ENCODE data around the gene AUTS2.

DNA sequence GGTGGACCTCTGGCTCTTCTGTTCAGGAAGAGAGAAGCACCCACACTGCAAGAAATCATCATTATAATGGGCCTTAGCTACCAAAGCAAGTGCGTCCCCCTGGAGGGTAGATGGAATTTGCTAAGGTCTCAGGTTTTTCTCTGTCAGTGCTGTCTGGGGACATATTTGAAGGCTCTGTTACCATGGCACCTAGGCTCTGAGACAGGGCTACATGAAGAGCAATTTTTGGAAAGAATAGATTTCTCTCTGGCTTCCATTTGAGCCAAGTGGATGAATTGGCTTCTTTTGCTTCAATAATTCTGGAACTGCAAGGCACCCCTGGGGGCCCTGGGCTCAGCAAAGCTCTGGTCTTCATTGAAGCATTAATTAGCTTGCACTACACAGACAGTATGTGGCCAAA, 1184.5 kb downstream of the AUTS2 start:
- TF ChIP-seq, protein P1, sequence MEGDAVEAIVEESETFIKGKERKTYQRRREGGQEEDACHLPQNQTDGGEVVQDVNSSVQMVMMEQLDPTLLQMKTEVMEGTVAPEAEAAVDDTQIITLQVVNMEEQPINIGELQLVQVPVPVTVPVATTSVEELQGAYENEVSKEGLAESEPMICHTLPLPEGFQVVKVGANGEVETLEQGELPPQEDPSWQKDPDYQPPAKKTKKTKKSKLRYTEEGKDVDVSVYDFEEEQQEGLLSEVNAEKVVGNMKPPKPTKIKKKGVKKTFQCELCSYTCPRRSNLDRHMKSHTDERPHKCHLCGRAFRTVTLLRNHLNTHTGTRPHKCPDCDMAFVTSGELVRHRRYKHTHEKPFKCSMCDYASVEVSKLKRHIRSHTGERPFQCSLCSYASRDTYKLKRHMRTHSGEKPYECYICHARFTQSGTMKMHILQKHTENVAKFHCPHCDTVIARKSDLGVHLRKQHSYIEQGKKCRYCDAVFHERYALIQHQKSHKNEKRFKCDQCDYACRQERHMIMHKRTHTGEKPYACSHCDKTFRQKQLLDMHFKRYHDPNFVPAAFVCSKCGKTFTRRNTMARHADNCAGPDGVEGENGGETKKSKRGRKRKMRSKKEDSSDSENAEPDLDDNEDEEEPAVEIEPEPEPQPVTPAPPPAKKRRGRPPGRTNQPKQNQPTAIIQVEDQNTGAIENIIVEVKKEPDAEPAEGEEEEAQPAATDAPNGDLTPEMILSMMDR (IDR thresholded peaks at IDR 0.05): no peak
- TF ChIP-seq, protein P2, sequence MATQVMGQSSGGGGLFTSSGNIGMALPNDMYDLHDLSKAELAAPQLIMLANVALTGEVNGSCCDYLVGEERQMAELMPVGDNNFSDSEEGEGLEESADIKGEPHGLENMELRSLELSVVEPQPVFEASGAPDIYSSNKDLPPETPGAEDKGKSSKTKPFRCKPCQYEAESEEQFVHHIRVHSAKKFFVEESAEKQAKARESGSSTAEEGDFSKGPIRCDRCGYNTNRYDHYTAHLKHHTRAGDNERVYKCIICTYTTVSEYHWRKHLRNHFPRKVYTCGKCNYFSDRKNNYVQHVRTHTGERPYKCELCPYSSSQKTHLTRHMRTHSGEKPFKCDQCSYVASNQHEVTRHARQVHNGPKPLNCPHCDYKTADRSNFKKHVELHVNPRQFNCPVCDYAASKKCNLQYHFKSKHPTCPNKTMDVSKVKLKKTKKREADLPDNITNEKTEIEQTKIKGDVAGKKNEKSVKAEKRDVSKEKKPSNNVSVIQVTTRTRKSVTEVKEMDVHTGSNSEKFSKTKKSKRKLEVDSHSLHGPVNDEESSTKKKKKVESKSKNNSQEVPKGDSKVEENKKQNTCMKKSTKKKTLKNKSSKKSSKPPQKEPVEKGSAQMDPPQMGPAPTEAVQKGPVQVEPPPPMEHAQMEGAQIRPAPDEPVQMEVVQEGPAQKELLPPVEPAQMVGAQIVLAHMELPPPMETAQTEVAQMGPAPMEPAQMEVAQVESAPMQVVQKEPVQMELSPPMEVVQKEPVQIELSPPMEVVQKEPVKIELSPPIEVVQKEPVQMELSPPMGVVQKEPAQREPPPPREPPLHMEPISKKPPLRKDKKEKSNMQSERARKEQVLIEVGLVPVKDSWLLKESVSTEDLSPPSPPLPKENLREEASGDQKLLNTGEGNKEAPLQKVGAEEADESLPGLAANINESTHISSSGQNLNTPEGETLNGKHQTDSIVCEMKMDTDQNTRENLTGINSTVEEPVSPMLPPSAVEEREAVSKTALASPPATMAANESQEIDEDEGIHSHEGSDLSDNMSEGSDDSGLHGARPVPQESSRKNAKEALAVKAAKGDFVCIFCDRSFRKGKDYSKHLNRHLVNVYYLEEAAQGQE (IDR thresholded peaks at IDR 0.05; ENCODE audit: insufficient read depth in 1 of 2, low read depth in 2 of 2, low read length in 1 of 2): no peak
- TF ChIP-seq POLR2AphosphoS5 (IDR thresholded peaks at IDR 0.05; ENCODE audit: low read depth, low read length): no peak
- TF ChIP-seq SIN3A (IDR thresholded peaks at IDR 0.05; ENCODE audit: borderline replicate concordance, insufficient read depth, low read depth, low read length): no peak

Data from Panc1 (cell line).